T-helper 2 cell treated with Interferon-gamma antibody and Interleukin-4, amounts not matched to agents 100 ng/mL and 5 ng/mL, for 36 hours (primary cell): Measurements from ENCODE around the gene PRAC2. TPM values are rescaled to one million over a fixed set of nuclear protein-coding genes. Genes with fewer than 3 reads are reported as not detected.

Source experiments
- intact Hi-C: fragments of 100-400 bp; cut with micrococcal nuclease; formaldehyde crosslinking; loops from one replicate; pipeline ENCODE4 v1.15.1; 2023
- total RNA-seq: library from RNA; stranded (reverse); gene quantifications from 2 replicates; pipeline ENCODE4 v1.2.3, GENCODE V29; 2022

The PRAC2 gene
- total RNA-seq, 1 donor from 2014 or later = not detected

DNA sequence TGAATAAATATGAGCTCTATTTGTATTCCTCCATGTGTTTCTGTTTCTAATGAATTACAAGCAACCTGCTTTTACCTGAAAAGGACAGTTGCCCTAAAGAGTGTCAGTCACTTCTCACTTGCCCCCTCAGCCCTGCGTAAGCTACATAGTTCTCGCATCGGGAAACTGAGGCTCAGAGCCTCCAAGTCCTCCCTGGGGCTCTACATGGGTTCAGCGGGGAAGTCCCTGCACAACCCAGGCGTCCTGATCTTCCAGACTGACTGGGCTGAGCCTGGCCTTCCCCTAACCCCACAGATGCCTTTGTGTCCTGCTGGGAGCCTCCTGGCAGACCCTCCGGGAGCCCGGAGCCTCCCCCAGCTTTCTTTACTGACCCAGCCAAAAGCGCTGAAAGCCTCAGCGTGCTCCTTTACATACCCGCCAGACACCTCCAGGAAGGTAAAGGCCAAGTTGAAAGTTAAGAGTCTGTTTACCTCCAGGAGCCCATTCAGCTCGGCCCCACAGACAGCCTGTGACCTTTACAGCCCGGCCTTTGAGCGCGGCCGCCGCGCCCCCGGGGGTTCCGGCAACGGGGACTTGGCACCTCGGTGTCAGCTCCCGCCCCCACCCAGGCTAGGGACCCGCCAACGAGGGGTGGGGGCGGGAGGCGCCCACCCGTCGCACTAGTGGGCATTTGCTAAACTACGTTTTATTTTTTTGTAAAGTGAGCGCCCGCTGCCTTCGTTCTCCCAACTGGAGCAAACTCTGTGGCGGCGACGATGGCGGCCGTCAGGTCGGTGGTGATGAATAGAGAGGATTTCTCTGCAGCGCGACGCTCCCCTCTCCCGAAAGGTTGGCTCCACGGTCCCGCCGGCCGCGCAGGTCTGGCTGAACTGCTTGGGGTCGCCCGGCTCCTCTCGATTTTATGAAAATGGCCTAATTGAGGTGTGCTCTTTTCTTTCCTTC, 10.0 kb downstream of the PRAC2 start:
- intact Hi-C loops = no loop called here

- intact Hi-C loops = no loop called here
Measured at GRCh38 chr17:48733632-48734328, 10.8 kb downstream of the PRAC2 start.

- intact Hi-C loops = no loop called here
Measured at GRCh38 chr17:48734333-48735061, 11.5 kb downstream of the PRAC2 start.

GRCh38 chr17:48735062-48735351, 12.0 kb downstream of the PRAC2 start:
- intact Hi-C loops = no loop called here

- intact Hi-C loops = no loop called here
Measured at GRCh38 chr17:48737330-48738043, 14.5 kb downstream of the PRAC2 start.

DNA sequence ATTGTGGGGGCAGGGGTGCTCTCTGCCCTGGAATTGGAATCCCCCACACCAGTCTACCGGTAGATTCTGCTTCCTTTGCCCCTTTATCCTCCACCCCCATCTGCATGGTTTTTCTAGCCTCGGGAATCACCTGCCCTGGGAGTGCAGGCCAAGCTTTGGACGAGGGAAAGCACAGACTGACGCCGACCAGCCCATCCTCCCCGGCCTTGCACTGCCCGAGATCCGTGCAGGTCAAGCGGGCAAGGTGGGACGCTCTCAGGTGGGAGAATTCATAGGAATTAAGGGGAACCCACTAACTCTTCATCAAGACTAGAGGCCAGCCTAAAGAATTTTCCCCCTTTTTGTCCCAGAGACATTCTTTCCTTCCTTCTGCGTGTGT, 15.4 kb downstream of the PRAC2 start:
- intact Hi-C loops = no loop called here

- intact Hi-C loops = no loop called here
Measured at GRCh38 chr17:48738803-48739526, 16.0 kb downstream of the PRAC2 start.

DNA sequence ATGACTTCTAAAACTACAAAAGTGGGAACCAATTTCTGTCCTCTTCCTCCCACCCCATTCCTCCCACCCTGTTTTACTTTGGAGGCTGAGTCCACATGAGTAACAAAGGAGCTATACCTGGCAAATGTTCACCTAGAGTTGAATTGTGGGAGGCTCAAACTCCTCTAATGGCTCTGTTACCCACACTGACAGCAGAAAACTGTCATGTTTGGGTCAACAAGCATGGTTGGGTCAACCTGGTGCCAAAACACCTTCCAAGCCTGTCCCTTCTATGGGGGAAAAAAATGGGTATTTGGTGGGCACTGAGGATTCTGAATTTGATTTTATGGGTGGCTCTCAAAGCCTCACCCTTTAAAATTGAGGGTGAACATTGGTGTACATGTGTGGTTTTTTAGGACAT, 17.6 kb downstream of the PRAC2 start:
- intact Hi-C loops = no loop called here

- intact Hi-C loops = no loop called here
Measured at GRCh38 chr17:48745381-48746275, 22.6 kb downstream of the PRAC2 start.

- intact Hi-C loops = no loop called here
Measured at GRCh38 chr17:48746916-48747444, 24.0 kb downstream of the PRAC2 start.

- intact Hi-C loops = loop anchor here (2.0 kb wide), 2 partner anchors 29 to 135 kb away; no protein-coding TSS in a partner anchor
Measured at GRCh38 chr17:48747445-48748363, 24.7 kb downstream of the PRAC2 start.

DNA sequence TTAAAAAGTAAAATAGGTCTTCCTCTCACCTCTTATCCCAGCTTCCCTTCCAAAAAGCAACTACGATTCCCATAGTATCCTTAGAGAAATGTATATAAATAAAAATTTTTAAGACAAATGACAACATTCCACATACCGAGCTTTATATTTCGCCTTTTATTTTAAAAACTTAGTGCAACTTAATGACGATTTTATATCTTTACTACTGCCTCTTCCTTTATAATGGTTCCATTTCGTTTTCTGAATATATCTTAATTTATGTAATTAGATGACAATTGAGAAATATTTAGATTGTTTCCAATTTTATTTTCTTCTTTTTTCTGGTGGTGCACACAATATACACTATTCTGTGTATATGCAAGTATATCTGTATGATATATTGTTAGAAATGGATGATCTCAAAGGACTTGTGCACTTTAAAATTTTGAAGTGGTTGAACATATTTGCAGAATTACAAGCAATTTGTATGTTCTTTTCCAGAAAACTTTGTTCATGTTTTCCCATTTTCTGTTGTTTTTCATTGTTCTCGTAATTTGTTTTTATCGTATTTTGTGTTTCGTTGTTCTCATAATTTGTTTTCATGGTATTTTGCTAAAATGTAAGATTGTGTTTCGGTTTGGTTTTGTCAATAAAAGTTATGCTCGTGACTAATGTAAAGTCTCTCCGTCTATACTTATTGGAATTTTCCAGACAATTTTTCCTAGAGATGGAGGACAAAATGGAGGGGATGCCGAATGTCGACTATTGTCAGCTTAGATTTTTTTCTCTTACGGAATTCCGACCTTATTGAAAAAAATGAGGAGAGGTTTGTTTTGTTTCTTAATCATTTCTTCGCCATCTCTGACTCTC, 26.0 kb downstream of the PRAC2 start:
- intact Hi-C loops = loop anchor here (2.0 kb wide), 2 partner anchors 30 to 136 kb away; no protein-coding TSS in a partner anchor

GRCh38 chr17:48749621-48750553, 26.9 kb downstream of the PRAC2 start:
- intact Hi-C loops = loop anchor here (2.0 to 5.0 kb wide), 3 partner anchors 31 to 247 kb away; partner anchors contain the start of gene IGF2BP1

DNA sequence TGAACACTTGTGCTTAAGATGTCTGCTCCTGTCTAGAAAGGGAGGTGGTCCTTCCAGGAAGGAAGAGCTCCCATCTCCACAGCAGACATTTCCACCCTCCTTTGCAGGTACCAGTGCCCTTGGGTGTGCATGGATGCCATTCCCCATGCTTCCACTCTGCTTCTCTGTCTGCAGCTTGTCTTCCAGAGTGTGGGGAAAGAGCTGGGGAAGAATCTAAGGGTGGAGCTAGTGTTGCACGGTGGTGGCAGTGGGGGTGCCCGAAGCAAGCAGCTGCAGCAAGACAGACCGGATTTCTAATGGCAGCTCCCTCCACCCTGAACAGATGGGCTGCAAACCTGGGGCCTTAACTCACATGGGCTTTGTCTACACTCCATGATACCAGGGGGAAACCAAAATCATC, 28.2 kb downstream of the PRAC2 start:
- intact Hi-C loops = loop anchor here (5.0 kb wide), 1 partner anchor 246 kb away; the partner anchor contains the start of gene IGF2BP1

DNA sequence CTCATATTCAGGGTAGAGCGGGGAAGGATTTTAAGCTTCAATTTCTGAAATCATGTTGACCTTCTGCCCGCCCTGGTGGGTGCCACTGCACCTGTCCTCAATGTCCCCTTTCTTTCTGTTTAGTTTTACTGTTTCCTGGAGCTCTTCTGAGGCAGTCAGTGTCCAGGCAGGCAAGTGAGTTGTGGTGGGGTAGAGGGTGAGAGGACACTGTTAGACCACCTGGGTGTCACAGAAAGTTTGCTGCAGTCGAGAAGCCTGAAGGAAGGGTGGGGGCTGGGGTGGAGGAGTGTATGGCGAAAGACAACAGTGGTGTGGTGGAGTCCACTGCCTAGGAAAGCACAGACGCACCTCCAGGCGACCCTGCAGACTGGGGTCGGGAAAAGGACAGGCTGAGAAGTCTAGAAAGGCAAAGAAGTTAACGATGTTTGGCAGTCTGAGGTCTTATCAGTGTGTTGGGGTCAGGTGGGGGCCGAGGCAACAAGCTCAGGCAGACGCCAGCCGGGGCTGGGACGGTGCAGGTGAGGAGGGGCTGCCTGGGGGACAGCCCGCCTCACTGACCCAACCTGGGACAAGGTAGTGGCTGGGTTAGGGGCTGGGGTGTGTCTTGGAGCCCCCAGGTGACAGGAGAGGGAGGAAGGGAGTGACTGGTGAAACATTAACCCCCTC, 28.9 kb downstream of the PRAC2 start:
- intact Hi-C loops = loop anchor here (5.0 kb wide), 1 partner anchor 245 kb away; the partner anchor contains the start of gene IGF2BP1
